Ectodermal cell (in vitro differentiated cells): ENCODE data around the gene TRIM14.
"Not testable (repeated sequence)": the region's sequence is repeated elsewhere in the genome, so short reads cannot be mapped to it uniquely, and the experiment has no call there.

Experiments used
- H3K27ac ChIP-seq: 2 replicates; pipeline ENCODE4 v1.7.0; 2013; ENCODE audit warnings: mild to moderate bottlenecking, low read depth, low read length; ENCODE audit not compliant: insufficient read depth, poor library complexity, severe bottlenecking
- H3K27me3 ChIP-seq: 2 replicates; pipeline ENCODE4 v1.7.0; 2013; ENCODE audit warnings: mild to moderate bottlenecking, low read length; ENCODE audit not compliant: insufficient read depth, control insufficient read depth, poor library complexity, severe bottlenecking
- H3K36me3 ChIP-seq: one replicate; pipeline ENCODE4 v1.7.0; 2013; ENCODE audit warnings: low read length; ENCODE audit not compliant: control insufficient read depth, insufficient read depth
- H3K4me1 ChIP-seq: one replicate; pipeline ENCODE4 v1.7.0; 2013; ENCODE audit warnings: low read length; ENCODE audit not compliant: control insufficient read depth, insufficient read depth
- H3K4me3 ChIP-seq: 2 replicates; pipeline ENCODE4 v1.7.0; 2013; ENCODE audit warnings: low read depth, low read length, control low read depth; ENCODE audit not compliant: insufficient read depth
- H3K9me3 ChIP-seq: 2 replicates; pipeline ENCODE4 v1.7.0; 2013; ENCODE audit warnings: mild to moderate bottlenecking, low read length, moderate library complexity; ENCODE audit not compliant: control insufficient read depth
- WGBS, 2 experiments: methylation state at CpG; one replicate each; pipeline ENCODE4 v1.1.7; 2013; ENCODE audit warnings: missing lambda C conversion rate in 2 of 2; 5-methylcytosine and 5-hydroxymethylcytosine counted together

TRIM14 gene

GRCh38 chr9:98097836-98098235, 21.2 kb downstream of the TRIM14 start:
- H3K4me1 ChIP-seq, result no peaks in the 10 kb centered on the region
- WGBS, 2 experiments, result 79 to 86% methylated on average over 4 of the region's 4 CpGs
- H3K9me3 ChIP-seq, result no peaks in the 10 kb centered on the region
- H3K27ac ChIP-seq, result no peak overlapping the region
- H3K36me3 ChIP-seq, result no peaks in the 10 kb centered on the region
- H3K27me3 ChIP-seq, result no peaks in the 10 kb centered on the region
- H3K4me3 ChIP-seq, result no peak overlapping the region

GRCh38 chr9:98096091-98096490, 22.9 kb downstream of the TRIM14 start:
- no peaks in the 10 kb centered on the region for H3K9me3 ChIP-seq
- 94 to 97% methylated on average over 5 of the region's 5 CpGs for WGBS, 2 experiments
- H3K27ac ChIP-seq, result no peak overlapping the region
- peaks cover 6% of the 10 kb centered on the region for H3K4me1 ChIP-seq
- H3K4me3 ChIP-seq, result no peak overlapping the region
- H3K27me3 ChIP-seq, result no peaks in the 10 kb centered on the region
- H3K36me3 ChIP-seq, result no peaks in the 10 kb centered on the region

GRCh38 chr9:98095401-98095800, 23.6 kb downstream of the TRIM14 start:
- no peaks in the 10 kb centered on the region for H3K27me3 ChIP-seq
- 89 to 94% methylated on average over 7 of the region's 7 CpGs for WGBS, 2 experiments
- no peak overlapping the region for H3K4me3 ChIP-seq
- no peaks in the 10 kb centered on the region for H3K9me3 ChIP-seq
- H3K27ac ChIP-seq, result no peak overlapping the region
- H3K36me3 ChIP-seq, result no peaks in the 10 kb centered on the region
- peaks cover 6% of the 10 kb centered on the region for H3K4me1 ChIP-seq

- Histone ChIP-seq H3K27me3 (no peaks in the 10 kb centered on the region), H3K9me3 (no peaks in the 10 kb centered on the region), H3K27ac (no peak overlapping the region), H3K4me1 (peaks cover 6% of the 10 kb centered on the region), H3K36me3 (no peaks in the 10 kb centered on the region), H3K4me3 (no peak overlapping the region)
- 94 to 95% methylated on average over 16 of the region's 16 CpGs for WGBS, 2 experiments
Observed at GRCh38 chr9:98094851-98095250, 24.2 kb downstream of the TRIM14 start.

GRCh38 chr9:98094316-98094715, 24.7 kb downstream of the TRIM14 start:
- Histone ChIP-seq H3K27me3 (no peaks in the 10 kb centered on the region), H3K9me3 (no peaks in the 10 kb centered on the region), H3K36me3 (no peaks in the 10 kb centered on the region), H3K4me3 (no peak overlapping the region), H3K27ac (no peak overlapping the region), H3K4me1 (peaks cover 6% of the 10 kb centered on the region)
- 91 to 95% methylated on average over 4 of the region's 4 CpGs for WGBS, 2 experiments

- H3K4me1 ChIP-seq, result peaks cover 6% of the 10 kb centered on the region
- no peaks in the 10 kb centered on the region for H3K9me3 ChIP-seq
- no peak overlapping the region for H3K27ac ChIP-seq
- no peak overlapping the region for H3K4me3 ChIP-seq
- no peaks in the 10 kb centered on the region for H3K36me3 ChIP-seq
- H3K27me3 ChIP-seq, result no peaks in the 10 kb centered on the region
- 87 to 90% methylated on average over 11 of the region's 11 CpGs for WGBS, 2 experiments
Observed at GRCh38 chr9:98092613-98092931, 26.4 kb downstream of the TRIM14 start.

GRCh38 chr9:98091735-98092612, 27.0 kb downstream of the TRIM14 start:
- Histone ChIP-seq H3K27me3 (no peaks in the 10 kb centered on the region), H3K36me3 (no peaks in the 10 kb centered on the region), H3K9me3 (no peaks in the 10 kb centered on the region), H3K27ac (no peak overlapping the region), H3K4me3 (no peak overlapping the region), H3K4me1 (peaks cover 6% of the 10 kb centered on the region)
- WGBS, 2 experiments, result 63 to 64% methylated on average over 13 to 17 of the region's 17 CpGs

GRCh38 chr9:98090674-98091073, 28.3 kb downstream of the TRIM14 start:
- H3K27ac ChIP-seq, H3K36me3 ChIP-seq, H3K9me3 ChIP-seq, H3K4me3 ChIP-seq, H3K27me3 ChIP-seq: not testable (repeated sequence)
- WGBS, 2 experiments, result 33 to 40% methylated on average over 3 of the region's 3 CpGs
- H3K4me1 ChIP-seq, result peaks cover 16% of the 10 kb centered on the region

GRCh38 chr9:98087420-98088354, 31.3 kb downstream of the TRIM14 start:
- H3K4me3 ChIP-seq, result no peak overlapping the region
- H3K4me1 ChIP-seq, result peaks cover 21% of the 10 kb centered on the region
- H3K27ac ChIP-seq, result no peak overlapping the region
- H3K36me3 ChIP-seq, result no peaks in the 10 kb centered on the region
- 90 to 91% methylated on average over 92 of the region's 92 CpGs for WGBS, 2 experiments
- no peaks in the 10 kb centered on the region for H3K9me3 ChIP-seq
- no peaks in the 10 kb centered on the region for H3K27me3 ChIP-seq

GRCh38 chr9:98086461-98086860, 32.6 kb downstream of the TRIM14 start:
- Histone ChIP-seq H3K9me3 (no peaks in the 10 kb centered on the region), H3K4me3 (no peak overlapping the region), H3K36me3 (no peaks in the 10 kb centered on the region), H3K4me1 (peaks cover 15% of the 10 kb centered on the region), H3K27me3 (no peaks in the 10 kb centered on the region), H3K27ac (peak overlapping the region; percentile 19)
- WGBS, 2 experiments, result 96% methylated on average over 4 of the region's 4 CpGs
